Endothelial cell of umbilical vein (primary cell): ENCODE data around the gene ZBTB20. TPM values are rescaled to one million over a fixed set of nuclear protein-coding genes. Genes with fewer than 3 reads are reported as not detected.
"Not testable (repeated sequence)": the region's sequence is repeated elsewhere in the genome, so short reads cannot be mapped to it uniquely, and the experiment has no call there.

Experiments
- BruUV-seq: library from RNA; stranded (reverse); fragments of 400-500 nt; replicated peaks from 2 replicates; lab custom pipeline; 2021; lab: Mats Ljungman, UMichigan
- CTCF ChIA-PET: fragments of 300-600, 350-600 bp; sonication (Branson Sonifier 250); formaldehyde crosslinking; loops from one replicate; lab custom pipeline; 2021; ENCODE audit warnings: antibody characterized with exemption, inconsistent platforms; lab: Charles Lee
- POLR2A ChIA-PET: fragments of 300-600, 350-600 bp; sonication (Branson Sonifier 250); formaldehyde crosslinking; loops from one replicate; lab custom pipeline; 2021; ENCODE audit warnings: antibody characterized with exemption, inconsistent platforms; lab: Charles Lee
- DNase-seq: peaks from one replicate; pipeline ENCODE4 v3.0.0-alpha.2; 2011; ENCODE audit warnings: low read depth, low spot score
- FAIRE-seq: peaks from 2 replicates; lab custom pipeline; 2011; peaks lifted over from hg19 to GRCh38; lab: Jason Lieb, UNC
- H2AFZ ChIP-seq: 2 replicates; pipeline ENCODE4 v1.6.0; 2012; ENCODE audit warnings: low read depth, low read length, control low read depth, inconsistent platforms
- H3K27ac ChIP-seq: 2 replicates; pipeline ENCODE4 v1.5.1; 2011; ENCODE audit warnings: low read depth, mild to moderate bottlenecking, control low read depth, low read length, moderate library complexity; ENCODE audit not compliant: insufficient read depth
- H3K27me3 ChIP-seq, 2 experiments: 2 replicates each; pipeline versions ENCODE4 v1.6.0 to v1.6.1; 2011; ENCODE audit warnings: low read length in 2 of 2, mixed read lengths in 1 of 2; ENCODE audit not compliant: control insufficient read depth in 2 of 2, insufficient read depth in 2 of 2
- H3K36me3 ChIP-seq, 2 experiments: 2 replicates in 1 of 2; 3 replicates in 1 of 2; pipeline ENCODE4 v1.5.1; 2011; ENCODE audit warnings: low read length in 2 of 2, mild to moderate bottlenecking in 1 of 2, moderate library complexity in 1 of 2; ENCODE audit not compliant: control insufficient read depth in 2 of 2, insufficient read depth in 2 of 2; ENCODE audit errors: extremely low read depth in 1 of 2
- H3K4me1 ChIP-seq: 3 replicates; pipeline ENCODE4 v1.5.1; 2011; ENCODE audit warnings: mild to moderate bottlenecking, low read length; ENCODE audit not compliant: control insufficient read depth, insufficient read depth; ENCODE audit errors: extremely low read depth
- H3K4me2 ChIP-seq: 2 replicates; pipeline ENCODE4 v1.6.1; 2011; ENCODE audit warnings: low read length, control low read depth, mixed read lengths; ENCODE audit not compliant: insufficient read depth
- H3K4me3 ChIP-seq, 3 experiments: fragments of 200-600 bp in 1 of 3; sonication (generic), shearing (Covaris generic) in 1 of 3; replicated peaks in 1 of 3; 2 replicates each; pipeline ENCODE4 v1.5.1; 2011 to 2016; ENCODE audit warnings: control low read depth in 3 of 3, low read length in 3 of 3, mild to moderate bottlenecking in 2 of 3, inconsistent platforms in 1 of 3, low read depth in 1 of 3, moderate library complexity in 1 of 3; ENCODE audit not compliant: insufficient read depth in 1 of 3
- H3K79me2 ChIP-seq: 2 replicates; pipeline ENCODE4 v1.6.0; 2012; ENCODE audit warnings: low read length, inconsistent platforms; ENCODE audit not compliant: control insufficient read depth, insufficient read depth
- H3K9ac ChIP-seq: replicated peaks from 2 replicates; pipeline ENCODE3; 2011; ENCODE audit warnings: low read length, control low read depth; ENCODE audit not compliant: insufficient read depth; ENCODE audit errors: extremely low read depth
- H3K9me1 ChIP-seq: replicated peaks from 3 replicates; pipeline ENCODE4 v1.6.0; 2011; ENCODE audit warnings: mild to moderate bottlenecking, low read length; ENCODE audit not compliant: control insufficient read depth, insufficient read depth; ENCODE audit errors: extremely low read depth
- H3K9me3 ChIP-seq: replicated peaks from 2 replicates; pipeline ENCODE4 v1.5.1; 2012; ENCODE audit warnings: low read length, inconsistent platforms; ENCODE audit not compliant: control insufficient read depth, insufficient read depth
- H4K20me1 ChIP-seq: replicated peaks from 2 replicates; pipeline ENCODE3; 2011; ENCODE audit warnings: mild to moderate bottlenecking, low read length; ENCODE audit not compliant: control insufficient read depth, insufficient read depth; ENCODE audit errors: extremely low read depth
- dilution Hi-C: fragments of 300-500 bp; cut with MboI; formaldehyde crosslinking; loops from one replicate; pipeline ENCODE4 v1.15.0; 2019; ENCODE audit warnings: low sequenced_read_pairs; ENCODE audit not compliant: extremely low pct_ligation_motif_present
- intact Hi-C: fragments of 100-400 bp; cut with micrococcal nuclease; formaldehyde crosslinking; loops from one replicate; pipeline ENCODE4 v1.10.0; 2022
- polyA plus RNA-seq, 4 experiments: library from polyadenylated mRNA; depleted of rRNA in 3 of 4; stranded (reverse) in 3 of 4; unstranded in 1 of 4; fragments of >200 nt; gene quantifications; 2 replicates each; pipeline versions ENCODE4 v1.2.1 to v1.2.3, GENCODE V29; 2011 to 2012; ENCODE audit warnings: missing spikeins in 1 of 4
- total RNA-seq: library from RNA; stranded (reverse); gene quantifications from 2 replicates; pipeline ENCODE4 v1.2.3, GENCODE V29; 2021

The ZBTB20 gene
- total and polyA plus RNA-seq, 2 donors (not counting 3 experiments of a cell fraction or from before 2014, with no cell fraction given): 2.1 to 20.5 TPM

DNA sequence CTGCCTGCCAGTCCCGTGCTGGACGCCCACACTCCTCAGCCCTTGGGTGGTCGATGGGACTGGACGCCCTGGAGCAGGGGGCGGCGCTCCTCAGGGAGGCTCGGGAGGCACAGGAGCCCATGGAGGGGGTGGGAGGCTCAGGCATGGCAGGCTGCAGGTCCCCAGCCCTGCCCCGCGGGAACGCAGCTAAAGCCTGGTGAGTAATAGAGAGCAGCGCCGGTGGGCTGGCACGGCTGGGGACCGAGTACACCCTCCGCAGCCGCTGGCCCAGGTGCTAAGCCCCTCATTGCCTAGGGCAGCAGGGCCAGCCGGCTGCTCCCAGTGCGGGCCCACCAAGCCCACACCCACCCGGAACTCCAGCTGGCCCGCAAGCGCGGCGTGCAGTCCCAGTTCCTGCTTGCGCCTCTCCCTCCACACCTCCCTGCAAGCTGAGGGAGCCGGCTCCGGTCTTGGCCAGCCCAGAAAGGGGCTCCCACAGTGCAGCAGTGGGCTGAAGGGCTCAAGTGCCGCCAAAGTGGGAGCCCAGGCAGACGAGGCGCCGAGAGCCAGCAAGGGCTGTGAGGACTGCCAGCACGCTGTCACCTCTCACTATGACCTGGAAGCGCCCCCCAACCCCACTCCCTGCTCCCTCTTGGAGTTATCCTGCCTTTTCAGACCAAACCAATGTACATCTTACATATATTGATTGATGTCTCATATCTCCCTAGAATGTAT is 37.9 kb upstream of the ZBTB20 start:
- POLR2A ChIA-PET, H3K79me2 ChIP-seq, BruUV-seq, FAIRE-seq, H3K36me3 ChIP-seq, H3K27ac ChIP-seq, H3K4me2 ChIP-seq, H3K9ac ChIP-seq, CTCF ChIA-PET, H3K4me1 ChIP-seq, H3K27me3 ChIP-seq, H3K9me1 ChIP-seq, H2AFZ ChIP-seq, DNase-seq, H3K4me3 ChIP-seq, H4K20me1 ChIP-seq, intact Hi-C loops, H3K9me3 ChIP-seq, dilution Hi-C loops: not testable (repeated sequence)

DNA sequence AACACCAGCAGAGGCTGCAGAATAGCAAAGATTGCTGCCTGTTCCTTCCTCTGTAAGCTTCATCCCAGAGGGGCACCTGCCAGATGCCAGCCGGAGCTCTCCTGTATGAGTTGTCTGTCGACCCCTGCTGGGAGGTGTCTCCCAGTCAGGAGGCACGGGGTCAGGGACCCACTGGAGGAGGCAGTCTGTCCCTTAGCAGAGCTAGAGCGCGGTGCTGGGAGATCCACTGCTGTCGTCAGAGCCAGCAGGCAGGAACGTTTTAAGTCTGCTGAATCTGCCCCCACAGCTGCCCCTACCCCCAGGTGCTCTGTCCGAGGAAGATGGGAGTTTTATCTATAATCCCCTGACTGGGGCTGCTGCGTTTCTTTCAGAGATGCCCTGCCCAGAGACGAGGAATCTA is 31.8 kb upstream of the ZBTB20 start:
- POLR2A ChIA-PET, DNase-seq, H3K4me3 ChIP-seq, dilution Hi-C loops, intact Hi-C loops, CTCF ChIA-PET, H3K79me2 ChIP-seq, H3K36me3 ChIP-seq, BruUV-seq, H3K9me1 ChIP-seq, FAIRE-seq, H2AFZ ChIP-seq, H3K9me3 ChIP-seq, H3K27me3 ChIP-seq, H3K27ac ChIP-seq, H3K4me1 ChIP-seq, H3K4me2 ChIP-seq, H3K9ac ChIP-seq, H4K20me1 ChIP-seq: not testable (repeated sequence)
